ENCODE results near the gene CPLX3.

Gene CPLX3

GRCh38 chr15:74788042-74788682 lies 38.3 kb upstream of the CPLX3 start:
- no peak for DNase-seq (ENCODE audit: low spot score)

- DNase-seq (ENCODE audit: low spot score): no peak
Observed at GRCh38 chr15:74788683-74789151, 37.7 kb upstream of the CPLX3 start.

GRCh38 chr15:74789171-74789631 lies 37.2 kb upstream of the CPLX3 start:
- no peak for DNase-seq (ENCODE audit: low spot score)

GRCh38 chr15:74789741-74790079 lies 36.7 kb upstream of the CPLX3 start:
- DNase-seq (ENCODE audit: low spot score): no peak

GRCh38 chr15:74790080-74790916 lies 36.1 kb upstream of the CPLX3 start:
- DNase-seq (ENCODE audit: low spot score): peak; percentile 79

GRCh38 chr15:74791007-74791406 lies 35.4 kb upstream of the CPLX3 start:
- DNase-seq (ENCODE audit: low spot score): no peak

GRCh38 chr15:74791667-74792066 lies 34.8 kb upstream of the CPLX3 start:
- DNase-seq (ENCODE audit: low spot score): no peak

GRCh38 chr15:74792227-74793016 lies 34.0 kb upstream of the CPLX3 start:
- DNase-seq (ENCODE audit: low spot score): no peak

- no peak for DNase-seq (ENCODE audit: low spot score)
Observed at GRCh38 chr15:74793135-74794028, 33.0 kb upstream of the CPLX3 start.

GRCh38 chr15:74794248-74794969 lies 32.0 kb upstream of the CPLX3 start:
- DNase-seq (ENCODE audit: low spot score): no peak

- DNase-seq (ENCODE audit: low spot score): no peak
Observed at GRCh38 chr15:74794970-74795349, 31.5 kb upstream of the CPLX3 start.

GRCh38 chr15:74795966-74796625 lies 30.3 kb upstream of the CPLX3 start:
- DNase-seq (ENCODE audit: low spot score): no peak

GRCh38 chr15:74798388-74799254 lies 27.8 kb upstream of the CPLX3 start:
- no peak for DNase-seq (ENCODE audit: low spot score)

- no peak for DNase-seq (ENCODE audit: low spot score)
Observed at GRCh38 chr15:74799255-74799855, 27.1 kb upstream of the CPLX3 start.

GRCh38 chr15:74799856-74800558 lies 26.4 kb upstream of the CPLX3 start:
- DNase-seq (ENCODE audit: low spot score): no peak

- DNase-seq (ENCODE audit: low spot score): no peak
Observed at GRCh38 chr15:74800559-74801094, 25.8 kb upstream of the CPLX3 start.

- DNase-seq (ENCODE audit: low spot score): no peak
Observed at GRCh38 chr15:74801311-74801997, 25.0 kb upstream of the CPLX3 start.
